Fibroblast of skin of abdomen (primary cell): Measurements from ENCODE around the gene CTSL.
"Not testable (repeated sequence)": the region's sequence is repeated elsewhere in the genome, so short reads cannot be mapped to it uniquely, and the experiment has no call there.

Experiments used
- DNase-seq: peaks from one replicate; pipeline ENCODE4 v3.0.0-alpha.2; 2013

The CTSL gene

DNA sequence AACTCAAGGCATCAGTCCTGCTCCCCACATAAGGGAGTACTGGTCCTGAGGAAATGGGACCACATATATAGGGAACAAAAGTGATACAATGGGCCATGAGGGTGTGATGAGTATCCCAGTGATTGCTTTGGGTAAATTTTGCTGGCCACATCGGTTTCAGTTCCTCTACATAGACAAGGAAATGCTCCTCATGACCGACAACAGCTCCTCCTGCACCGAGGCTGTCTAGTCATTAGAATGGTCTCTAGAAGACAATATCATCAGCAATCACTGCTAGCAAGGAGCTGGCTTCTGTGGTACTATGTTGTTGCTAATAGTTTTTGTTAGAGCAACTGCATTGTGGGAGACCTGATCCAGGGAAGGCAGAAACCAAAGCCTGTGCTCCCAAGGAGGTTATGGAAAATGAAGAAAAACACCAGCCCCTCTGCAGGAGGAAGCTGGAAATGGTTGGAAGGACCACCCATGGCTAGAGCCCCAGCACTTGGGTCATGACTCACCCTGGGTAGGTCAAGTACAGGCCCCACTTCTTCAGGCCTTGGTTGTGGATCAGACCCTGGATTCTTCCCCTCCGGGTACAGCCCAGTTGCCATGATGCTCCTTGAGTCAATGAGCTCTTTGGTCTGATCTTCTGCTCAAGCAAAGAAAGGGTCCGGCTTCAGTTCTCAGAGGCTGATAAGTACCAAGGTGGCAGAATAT, 3.4 kb upstream of the CTSL start:
- DNase-seq: no peak

DNA sequence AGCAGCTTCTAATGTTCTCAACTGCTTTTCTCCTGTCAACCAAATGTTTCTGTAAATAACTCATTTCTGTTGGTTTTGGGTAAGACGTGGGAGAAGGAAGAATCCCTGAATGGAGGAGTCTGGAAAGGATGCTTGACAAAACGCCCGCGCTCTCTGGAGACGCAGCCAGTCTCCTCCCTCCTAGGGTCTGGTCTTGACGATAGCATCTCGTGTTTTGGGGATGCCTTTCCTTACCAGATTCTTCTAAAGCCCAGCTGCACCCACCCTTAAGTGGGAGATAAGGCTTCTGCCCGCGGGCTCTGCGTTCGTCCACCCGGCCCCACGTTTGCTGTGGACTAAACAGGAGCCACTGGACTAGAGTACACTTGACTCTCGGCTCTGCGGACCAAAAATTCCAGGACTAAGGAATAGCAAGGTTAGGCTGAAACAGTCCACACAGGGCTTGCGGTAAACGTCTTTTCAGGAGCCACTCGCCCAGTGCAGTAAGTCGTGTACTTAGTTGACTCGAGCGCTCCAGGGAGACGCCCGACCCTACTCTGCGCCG, 491 bp upstream of the CTSL start:
- peak; percentile 19 for DNase-seq

DNA sequence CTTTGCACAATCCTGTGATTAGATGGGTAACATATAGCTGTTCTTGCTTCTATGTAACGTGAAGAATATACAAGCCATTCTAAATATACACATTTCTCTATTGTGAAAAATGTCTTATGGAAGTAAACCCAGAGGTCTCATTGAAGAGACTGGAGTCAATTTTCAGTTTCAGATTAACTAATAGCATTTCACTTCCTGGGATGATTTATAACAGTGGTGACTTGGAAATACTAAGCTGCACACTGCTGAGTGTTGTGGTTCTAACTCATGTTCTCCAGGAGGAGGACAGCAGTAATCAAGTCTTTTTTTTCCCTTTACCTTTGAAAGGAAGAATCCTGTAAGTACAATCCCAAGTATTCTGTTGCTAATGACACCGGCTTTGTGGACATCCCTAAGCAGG, 3.3 kb downstream of the CTSL start:
- DNase-seq: no peak

DNA sequence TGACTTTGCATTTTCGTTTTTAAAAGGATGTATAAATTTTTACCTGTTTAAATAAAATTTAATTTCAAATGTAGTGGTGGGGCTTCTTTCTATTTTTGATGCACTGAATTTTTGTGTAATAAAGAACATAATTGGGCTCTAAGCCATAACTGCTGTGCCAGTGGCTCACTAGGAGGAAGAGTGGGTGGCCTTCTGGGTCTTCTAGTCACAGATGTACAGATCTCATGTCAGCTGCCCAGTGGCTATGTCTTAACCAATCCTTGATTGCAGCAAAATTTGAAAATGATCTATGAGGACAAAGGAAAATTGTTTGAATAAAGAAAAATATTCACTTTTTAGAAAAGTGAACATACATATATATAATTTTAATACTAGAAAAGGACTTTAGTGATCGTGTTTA, 5.4 kb downstream of the CTSL start:
- DNase-seq: no peak

DNA sequence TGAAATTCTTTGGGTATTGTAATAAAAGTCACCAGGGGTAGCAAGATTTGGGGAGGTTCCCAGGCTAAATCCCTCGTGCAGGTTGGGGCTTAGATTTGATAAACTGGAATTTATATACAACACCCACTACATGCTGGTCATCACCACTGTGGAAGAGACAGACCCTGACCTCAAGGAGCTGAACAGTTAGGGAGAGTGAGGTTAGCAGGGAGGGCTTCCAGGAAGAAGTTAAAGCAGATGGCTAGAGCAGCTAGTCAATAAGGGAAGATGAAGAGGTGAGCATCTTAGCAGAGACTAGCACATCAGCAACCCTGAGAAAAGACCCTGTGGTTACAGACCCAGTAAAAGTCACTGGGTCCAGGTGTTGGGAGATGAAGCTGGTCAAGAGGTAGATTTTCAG, 6.4 kb downstream of the CTSL start:
- DNase-seq: no peak

DNA sequence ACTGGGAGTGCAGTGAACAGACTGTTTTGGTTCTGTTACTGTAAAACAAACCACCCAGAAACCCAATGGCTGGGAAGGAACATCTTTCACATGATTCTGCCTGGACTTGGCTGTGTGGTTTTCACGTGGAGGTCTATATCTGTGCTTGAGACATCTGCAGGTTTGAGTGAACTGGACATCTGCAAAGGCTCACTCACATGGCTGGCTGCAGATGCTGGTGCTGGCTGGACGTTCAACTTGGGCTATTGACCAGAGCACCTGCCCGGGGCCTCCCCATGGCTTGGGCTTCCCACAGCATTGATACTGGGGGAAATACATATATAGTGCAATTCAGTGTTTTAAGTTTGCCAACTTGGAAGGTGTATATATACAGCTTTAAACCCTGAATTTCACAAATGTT, 6.8 kb downstream of the CTSL start:
- DNase-seq: no peak

DNA sequence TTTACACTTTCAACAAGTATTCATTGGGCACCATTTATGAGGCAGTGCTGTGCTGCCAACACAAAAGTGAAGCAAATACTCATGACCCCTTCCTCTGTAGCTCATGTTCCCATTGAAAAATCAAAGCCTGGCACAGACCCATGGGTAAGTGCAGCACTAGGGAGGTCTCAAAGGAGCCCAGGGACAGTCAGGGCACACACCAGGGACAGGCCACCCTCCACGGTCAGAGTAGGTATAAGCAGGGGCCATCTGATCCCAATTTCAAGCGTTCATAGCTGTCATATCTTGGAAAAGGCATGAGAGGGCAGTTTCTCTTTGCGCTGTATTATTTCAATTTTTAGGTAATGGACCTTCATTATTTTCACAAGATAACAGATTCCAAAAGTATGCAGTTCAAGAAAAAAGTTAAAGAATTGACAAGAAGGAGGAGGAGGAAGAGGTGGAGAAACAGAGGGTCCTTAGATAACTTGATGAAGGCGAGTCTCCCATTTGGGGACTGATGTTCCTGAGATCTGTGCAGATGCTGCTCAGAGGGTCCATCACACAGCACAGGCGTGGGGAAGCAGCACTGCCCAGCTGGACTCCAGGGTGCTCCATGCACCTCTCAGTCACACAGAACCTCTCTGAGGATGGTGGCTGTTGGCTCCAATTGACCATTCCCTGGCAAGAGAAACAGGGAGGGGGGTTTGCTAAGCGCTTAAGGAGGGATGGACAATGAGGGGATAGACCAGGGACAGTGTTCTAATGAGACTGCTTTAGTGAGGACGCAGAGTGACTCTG, 7.5 kb downstream of the CTSL start:
- no peak for DNase-seq

DNA sequence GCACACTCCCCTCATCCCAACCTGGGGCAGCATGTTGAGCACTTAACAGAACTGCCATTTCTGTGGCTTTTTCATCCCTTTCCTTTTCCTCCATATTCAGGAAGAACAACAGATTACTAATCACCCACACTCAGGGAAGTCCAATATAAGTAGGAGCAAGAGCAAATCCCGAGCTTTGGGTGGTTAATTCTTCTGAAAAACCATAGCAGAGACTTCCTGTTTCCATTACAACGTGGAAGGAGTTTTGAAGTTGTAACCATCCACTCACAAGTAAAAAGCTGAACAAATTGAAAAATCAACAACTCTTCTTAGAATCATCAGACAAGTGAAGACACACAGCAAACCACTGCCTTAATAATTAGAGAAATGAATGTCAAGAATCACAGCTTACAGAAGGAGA, 8.2 kb downstream of the CTSL start:
- no peak for DNase-seq

DNA sequence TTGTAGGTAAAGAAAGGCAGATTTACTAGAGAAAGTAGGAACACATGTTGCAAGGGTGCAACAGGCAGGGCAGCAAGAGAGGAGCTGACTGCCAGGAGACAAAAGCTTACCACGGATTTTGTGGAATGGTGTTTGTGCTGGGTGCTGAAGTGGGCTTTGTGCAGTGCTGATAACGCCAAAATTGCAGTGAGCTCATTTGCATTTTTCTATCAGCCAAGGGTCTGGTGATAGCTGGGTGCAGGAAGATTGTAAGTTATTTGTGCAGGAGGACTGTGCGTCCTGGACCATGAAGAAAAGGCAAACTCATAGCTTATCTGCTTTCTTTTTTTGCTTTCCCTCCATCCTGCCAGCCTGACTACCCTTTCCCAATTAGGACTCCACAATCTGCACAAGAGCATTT, 13.6 kb downstream of the CTSL start:
- DNase-seq: no peak

DNA sequence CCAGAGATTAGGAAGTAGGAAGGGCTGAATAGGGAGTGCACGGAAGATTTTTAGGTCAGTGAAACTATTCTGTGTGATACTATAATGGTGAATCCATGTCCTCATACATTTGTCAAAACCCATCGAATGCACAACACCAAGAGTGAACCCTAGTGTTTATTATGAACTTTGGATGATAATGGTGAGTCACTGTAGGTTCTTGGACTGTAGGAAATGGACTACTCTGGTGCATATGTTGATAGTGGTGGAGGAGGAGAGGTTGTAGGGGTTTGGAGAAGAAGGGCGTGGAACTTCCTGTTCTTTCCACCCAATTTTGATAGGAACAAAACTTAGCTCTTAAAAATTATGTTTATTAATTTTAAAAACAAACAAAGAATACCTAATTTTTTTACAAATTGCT, 14.3 kb downstream of the CTSL start:
- no peak for DNase-seq

DNA sequence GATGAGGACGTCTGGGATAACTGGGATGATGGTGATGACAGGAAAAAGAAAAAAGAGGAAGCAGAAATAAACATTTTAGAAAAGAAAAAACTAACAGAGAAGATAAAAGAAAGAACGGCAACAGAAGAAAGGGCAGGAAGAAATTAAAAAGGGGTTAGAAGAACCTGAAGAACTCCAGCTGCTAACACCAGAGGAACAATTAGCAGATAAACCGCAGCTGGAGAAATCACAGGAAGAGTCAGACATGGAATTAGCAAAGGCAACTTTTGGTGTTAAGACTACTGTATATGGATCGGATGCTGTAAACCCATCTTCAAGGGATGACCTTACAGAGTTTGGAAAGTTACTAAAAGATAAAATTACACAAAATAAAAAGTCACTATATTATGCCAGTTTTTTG, 15.4 kb downstream of the CTSL start:
- no peak for DNase-seq

DNA sequence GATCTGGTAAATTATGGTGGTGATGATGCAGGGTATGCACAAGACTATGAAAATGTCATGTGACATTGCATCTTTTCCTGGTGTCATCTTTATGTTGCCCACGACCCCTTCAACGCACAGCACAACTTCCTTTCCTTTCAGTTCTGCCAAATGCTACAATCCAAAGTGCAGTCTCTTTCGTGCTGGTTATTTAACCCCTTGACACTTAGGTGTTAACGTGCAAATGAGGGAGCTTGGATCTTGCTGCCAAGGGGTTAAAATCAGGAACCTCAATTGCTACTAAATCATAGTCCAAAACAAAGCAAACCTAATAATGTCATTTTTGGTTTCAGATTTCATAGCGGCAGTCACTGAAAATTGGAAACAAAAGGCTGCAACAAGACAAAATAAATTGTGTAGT, 16.0 kb downstream of the CTSL start:
- DNase-seq: no peak

DNA sequence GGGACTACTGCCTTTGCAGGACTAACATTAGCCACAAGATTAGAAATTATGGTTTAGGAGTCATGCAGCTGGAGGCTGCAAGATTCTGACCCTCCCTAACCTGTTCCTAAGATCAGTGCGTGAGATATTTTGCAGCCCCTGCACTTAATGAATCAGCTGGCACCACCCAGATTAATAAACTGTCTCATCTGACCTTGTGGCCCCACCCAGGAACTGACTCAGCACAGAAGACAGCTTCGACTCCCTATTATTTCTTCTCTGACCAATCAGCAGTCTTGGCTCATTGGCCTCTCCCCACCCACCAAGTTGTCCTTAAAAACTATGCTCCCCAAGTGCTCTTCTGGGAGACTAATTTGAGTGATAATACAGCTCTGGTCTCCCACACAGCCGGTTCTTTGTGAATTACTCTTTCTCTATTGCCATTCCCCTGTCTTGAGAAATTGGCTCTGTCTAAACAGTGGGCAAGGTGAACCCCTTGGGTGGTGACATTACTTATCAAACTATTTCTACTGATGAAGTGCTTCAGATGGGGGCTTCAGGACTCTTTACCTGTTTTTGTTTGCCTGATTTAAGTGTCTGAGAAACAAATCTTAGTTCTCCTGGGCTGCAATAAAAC, 17.0 kb downstream of the CTSL start:
- DNase-seq: no peak

DNA sequence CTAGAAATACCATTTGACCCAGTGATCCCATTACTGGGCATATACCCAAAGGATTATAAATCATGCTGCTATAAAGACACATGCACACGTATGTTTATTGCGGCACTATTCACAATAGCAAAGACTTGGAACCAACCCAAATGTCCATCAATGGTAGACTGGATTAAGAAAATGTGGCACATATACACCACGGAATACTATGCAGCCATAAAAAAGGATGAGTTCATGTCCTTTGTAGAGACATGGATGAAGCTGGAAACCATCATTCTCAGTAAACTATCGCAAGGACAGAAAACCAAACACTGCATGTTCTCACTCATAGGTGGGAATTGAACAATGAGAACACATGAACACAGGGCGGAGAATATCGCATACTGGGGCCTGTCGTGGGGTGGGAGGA, 18.3 kb downstream of the CTSL start:
- DNase-seq: not testable (repeated sequence)

DNA sequence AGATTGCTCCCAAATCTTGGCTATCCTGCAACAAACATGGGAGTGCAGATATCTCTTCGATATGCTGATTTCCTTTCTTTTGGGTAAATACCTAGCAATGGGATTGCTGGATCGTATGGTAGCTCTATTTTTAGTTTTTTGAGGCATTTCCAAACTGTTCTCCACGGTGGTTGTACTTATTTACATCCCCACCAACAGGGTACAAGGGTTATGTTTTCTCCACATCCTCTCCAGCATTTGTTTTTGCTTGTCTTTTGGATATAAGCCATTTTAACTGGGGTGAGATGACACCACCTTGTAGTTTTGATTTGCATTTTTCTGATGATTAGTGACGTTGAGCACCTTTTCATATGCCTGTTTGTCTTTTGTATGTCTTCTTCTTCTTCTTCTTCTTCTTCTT, 20.3 kb downstream of the CTSL start:
- no peak for DNase-seq

DNA sequence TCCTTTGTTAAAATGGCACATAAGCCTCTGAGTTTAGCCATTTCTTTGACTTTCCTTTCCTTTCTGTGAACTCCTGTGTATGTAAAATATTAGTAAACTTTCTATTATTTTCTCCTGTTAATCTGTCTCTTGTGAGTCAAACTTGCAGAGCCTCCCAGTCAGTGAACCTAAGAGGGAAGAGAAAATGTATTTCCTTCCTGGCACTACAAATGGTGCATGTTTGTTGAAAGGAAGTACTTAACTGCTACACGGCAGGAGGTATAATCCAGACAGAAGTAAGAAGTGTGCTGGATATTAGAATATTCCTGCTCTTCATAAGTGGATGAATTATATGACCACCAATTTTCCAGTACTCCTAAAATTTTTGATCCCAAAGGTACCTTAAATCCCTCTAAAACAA, 23.0 kb downstream of the CTSL start:
- DNase-seq: no peak

DNA sequence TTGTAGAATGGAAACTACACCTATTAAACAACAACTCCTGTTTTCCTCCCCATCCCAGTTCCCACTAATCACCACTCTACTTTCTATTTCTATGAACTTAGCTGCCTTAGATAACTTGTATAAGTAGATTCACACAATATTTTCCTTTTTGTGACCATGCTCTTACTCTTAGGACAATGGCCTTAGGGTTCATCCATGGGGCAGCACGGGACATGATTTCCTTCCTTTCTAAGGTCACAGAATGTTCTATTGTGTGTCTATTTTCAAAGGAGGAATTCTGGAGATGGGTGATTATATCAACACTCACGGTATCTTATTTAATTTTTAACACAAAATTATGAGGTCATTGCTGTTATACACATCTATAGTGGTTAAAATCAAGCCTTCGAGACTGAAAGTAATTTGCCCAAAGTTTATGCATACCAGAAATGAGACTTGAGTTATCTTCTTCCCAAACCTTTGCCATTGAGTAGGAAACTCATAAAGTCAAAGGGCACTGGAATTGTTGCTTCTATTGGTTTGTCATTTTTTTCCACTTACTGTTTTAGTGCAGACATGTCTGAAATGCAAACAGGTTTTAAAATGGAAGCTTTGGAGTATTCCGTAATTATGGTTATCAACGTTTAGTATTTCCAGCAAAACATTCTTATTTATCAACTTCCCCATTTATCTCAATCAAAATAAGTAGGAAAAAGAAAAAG, 23.6 kb downstream of the CTSL start:
- no peak for DNase-seq

DNA sequence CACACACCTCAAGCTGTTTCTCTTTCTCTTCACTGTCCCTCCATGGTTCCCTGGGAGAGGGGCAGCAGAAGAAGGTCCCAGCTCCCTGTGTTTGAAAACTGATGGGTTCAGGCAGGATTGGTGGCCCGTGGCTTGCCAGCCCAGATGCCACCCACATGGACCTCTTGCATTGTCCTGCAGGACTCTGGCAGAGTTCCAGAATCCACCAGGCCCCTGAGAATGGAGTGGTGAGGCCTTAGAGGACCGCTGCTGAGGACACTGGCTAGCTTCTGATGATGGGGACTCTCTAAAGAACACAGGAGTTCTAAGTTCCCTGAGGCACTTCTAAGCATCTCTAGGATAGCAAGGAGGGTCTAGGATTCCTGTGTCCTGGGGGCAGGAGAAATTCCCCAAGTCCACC, 24.8 kb downstream of the CTSL start:
- DNase-seq: no peak

DNA sequence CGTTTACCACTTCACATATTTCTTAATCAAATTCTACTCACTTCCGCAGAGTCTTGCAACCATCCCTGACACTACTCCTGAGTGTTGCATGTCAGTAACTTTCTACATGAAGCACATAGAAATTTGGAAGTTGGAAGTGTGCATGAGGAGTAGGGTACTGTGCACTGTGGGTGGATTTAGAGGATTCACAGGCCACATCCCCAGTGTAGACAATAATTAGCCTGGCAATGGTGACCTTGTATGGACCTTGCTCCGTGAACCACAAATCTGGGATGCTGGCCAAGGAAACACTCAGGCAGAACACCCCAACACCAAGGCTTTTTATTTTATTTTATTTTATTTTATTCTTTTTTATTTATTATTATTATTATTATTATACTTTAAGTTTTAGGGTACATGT, 25.5 kb downstream of the CTSL start:
- no peak for DNase-seq

DNA sequence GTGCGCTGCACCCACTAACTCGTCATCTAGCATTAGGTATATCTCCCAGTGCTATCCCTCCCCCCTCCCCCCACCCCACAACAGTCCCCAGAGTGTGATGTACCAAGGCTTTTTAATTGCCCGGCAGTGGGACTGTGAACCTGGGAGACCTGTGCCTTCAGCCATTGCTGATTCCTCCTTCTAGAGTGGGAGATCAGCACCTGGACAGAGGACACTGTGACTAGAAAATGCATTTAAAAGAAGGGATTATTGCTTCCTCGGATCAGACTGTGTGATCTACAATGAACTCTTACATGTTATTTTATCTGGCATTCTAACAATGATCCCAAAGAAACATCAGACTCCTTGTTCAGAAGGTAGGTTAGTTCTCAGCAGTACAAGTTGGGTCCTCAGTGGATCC, 25.9 kb downstream of the CTSL start:
- no peak for DNase-seq

DNA sequence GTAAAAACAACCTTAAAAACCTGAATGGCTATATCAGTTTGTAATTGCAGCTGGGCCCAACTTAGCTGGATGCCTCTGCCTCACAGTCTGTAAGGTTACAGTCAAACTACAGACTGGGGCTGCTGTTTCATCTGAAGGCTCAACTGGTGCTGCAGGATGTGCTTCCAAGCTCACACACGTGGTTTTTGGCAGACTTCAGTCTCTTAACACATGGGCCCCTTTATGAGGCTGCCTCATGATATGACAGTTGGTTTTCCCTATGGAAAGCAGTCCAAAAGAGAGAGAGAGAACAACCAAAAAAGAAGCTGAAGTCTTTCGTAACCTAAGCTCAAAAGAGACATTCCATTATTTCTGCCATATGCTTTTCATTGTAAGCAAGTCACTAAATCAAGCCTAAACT, 27.4 kb downstream of the CTSL start:
- DNase-seq: peak; percentile 1

DNA sequence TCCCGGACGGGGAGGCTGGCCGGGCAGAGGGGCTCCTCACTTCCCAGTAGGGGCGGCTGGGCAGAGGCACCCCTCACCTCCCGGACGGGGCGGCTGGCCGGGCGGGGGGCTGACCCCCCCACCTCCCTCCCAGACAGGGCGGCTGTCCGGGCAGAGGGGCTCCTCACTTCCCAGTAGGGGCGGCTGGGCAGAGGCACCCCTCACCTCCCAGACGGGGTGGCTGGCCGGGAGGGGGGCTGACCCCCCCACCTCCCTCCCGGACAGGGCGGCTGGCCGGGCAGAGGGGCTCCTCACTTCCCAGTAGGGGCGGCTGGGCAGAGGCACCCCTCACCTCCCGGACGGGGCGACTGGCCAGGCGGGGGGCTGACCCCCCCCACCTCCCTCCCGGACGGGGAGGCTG, 32.4 kb downstream of the CTSL start:
- not testable (repeated sequence) for DNase-seq

DNA sequence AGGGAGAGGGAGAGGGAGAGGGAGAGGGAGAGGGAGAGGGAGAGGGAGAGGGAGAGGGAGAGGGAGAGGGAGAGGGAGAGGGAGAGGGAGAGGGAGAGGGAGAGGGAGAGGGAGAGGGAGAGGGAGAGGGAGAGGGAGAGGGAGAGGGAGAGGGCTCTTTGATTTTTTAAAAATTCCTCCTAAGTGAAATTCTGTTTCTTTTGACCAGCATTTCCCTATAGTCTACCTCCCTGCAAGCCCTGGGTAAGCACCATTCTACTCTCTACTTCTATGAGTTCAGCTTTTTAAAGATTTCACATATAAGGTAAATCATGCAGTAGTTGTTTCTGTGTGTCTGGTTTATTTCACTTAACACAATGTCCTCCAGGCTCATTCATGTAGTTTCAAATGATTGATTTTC, 34.1 kb downstream of the CTSL start:
- DNase-seq: not testable (repeated sequence)
